Activated CD8-positive, alpha-beta memory T cell treated with anti-CD3 and anti-CD28 coated beads, Interleukin-2, amount 50 U/mL, for 1 hour (primary cell): Measurements from ENCODE around the gene TOP1.

ENCODE experiments used
- DNase-seq: peaks from one replicate; pipeline ENCODE4 v3.0.0-alpha.2; 2020; ENCODE audit errors: extremely low read depth

The TOP1 gene

GRCh38 chr20:41028359-41029149 is at the start of gene TOP1:
Gene TOP1, plus strand, starts transcription at chr20:41028822. Its CDS starts 246 bp downstream, at chr20:41029068.
- peak; percentile 100 for DNase-seq

- no peak for DNase-seq
These were observed 49.4 kb upstream of the TOP1 start for GRCh38 chr20:40979247-40979646.

GRCh38 chr20:40980106-40980827 is 48.4 kb upstream of the TOP1 start:
- no peak for DNase-seq

GRCh38 chr20:40980828-40981310 is 47.8 kb upstream of the TOP1 start:
- DNase-seq, result no peak

- DNase-seq, result no peak
These were observed 46.0 kb upstream of the TOP1 start for GRCh38 chr20:40982415-40983145.

- no peak for DNase-seq
These were observed 44.7 kb upstream of the TOP1 start for GRCh38 chr20:40983898-40984297.

- no peak for DNase-seq
These were observed 44.1 kb upstream of the TOP1 start for GRCh38 chr20:40984496-40984895.

GRCh38 chr20:40986774-40987173 is 41.8 kb upstream of the TOP1 start:
- DNase-seq, result no peak

GRCh38 chr20:40990542-40991120 is 38.0 kb upstream of the TOP1 start:
- peak; percentile 32 for DNase-seq

GRCh38 chr20:40991181-40991889 is 37.3 kb upstream of the TOP1 start:
- DNase-seq, result no peak

- DNase-seq, result no peak
These were observed 36.1 kb upstream of the TOP1 start for GRCh38 chr20:40992349-40993113.

GRCh38 chr20:40993794-40994540 is 34.7 kb upstream of the TOP1 start:
- DNase-seq, result no peak

- DNase-seq, result no peak
These were observed 32.3 kb upstream of the TOP1 start for GRCh38 chr20:40996326-40996725.

GRCh38 chr20:40997116-40997515 is 31.5 kb upstream of the TOP1 start:
- no peak for DNase-seq

GRCh38 chr20:40999841-41000240 is 28.8 kb upstream of the TOP1 start:
- no peak for DNase-seq

- DNase-seq, result no peak
These were observed 28.0 kb upstream of the TOP1 start for GRCh38 chr20:41000628-41001027.

- DNase-seq, result no peak
These were observed 27.1 kb upstream of the TOP1 start for GRCh38 chr20:41001497-41001896.

- DNase-seq, result no peak
These were observed 25.8 kb upstream of the TOP1 start for GRCh38 chr20:41002842-41003142.

- DNase-seq, result peak; percentile 53
These were observed 25.3 kb upstream of the TOP1 start for GRCh38 chr20:41003143-41003935.
